Islet of Langerhans (tissue), 1 donor: ENCODE data around the gene LY6G5B.

Experiments
- FAIRE-seq: peaks from one replicate; lab custom pipeline; 2011; peaks lifted over from hg19 to GRCh38; lab: Jason Lieb, UNC

Gene LY6G5B

GRCh38 chr6:31669676-31670075 is at the start of gene LY6G5B:
Gene LY6G5B (plus strand): TSS chr6:31669976. CDS start chr6:31670951, 975 bp downstream.
- no peak for FAIRE-seq

- FAIRE-seq: no peak
Measured at GRCh38 chr6:31620586-31621319, 49.0 kb upstream of the LY6G5B start, which contains the start of gene PRRC2A. Gene PRRC2A (plus strand): TSS chr6:31620715. CDS start chr6:31622790, 2,075 bp downstream.

GRCh38 chr6:31621320-31621939 is 48.3 kb upstream of the LY6G5B start:
- FAIRE-seq: no peak

GRCh38 chr6:31621991-31622390 is 47.8 kb upstream of the LY6G5B start:
- no peak for FAIRE-seq

- no peak for FAIRE-seq
Measured at GRCh38 chr6:31622684-31623091, 47.1 kb upstream of the LY6G5B start.

- FAIRE-seq: no peak
Measured at GRCh38 chr6:31624070-31624469, 45.7 kb upstream of the LY6G5B start.

DNA sequence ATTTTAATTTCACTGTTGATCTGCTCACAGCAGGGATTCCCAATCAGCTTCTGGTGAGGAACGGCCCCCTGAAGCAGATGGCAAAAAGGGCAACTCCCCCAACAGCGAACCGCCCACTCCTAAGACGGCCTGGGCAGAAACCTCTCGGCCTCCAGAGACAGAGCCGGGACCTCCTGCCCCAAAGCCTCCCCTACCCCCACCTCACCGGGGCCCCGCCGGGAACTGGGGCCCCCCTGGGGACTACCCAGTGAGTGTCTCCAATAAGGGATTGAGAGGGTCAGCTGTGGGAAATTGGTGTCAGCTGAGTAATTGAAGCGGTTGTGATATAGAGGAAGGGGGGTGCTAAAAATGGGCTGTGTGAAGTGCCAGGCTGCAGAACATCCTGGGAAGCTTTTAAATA is 42.8 kb upstream of the LY6G5B start:
- no peak for FAIRE-seq

- no peak for FAIRE-seq
Measured at GRCh38 chr6:31627690-31628287, 42.0 kb upstream of the LY6G5B start.

DNA sequence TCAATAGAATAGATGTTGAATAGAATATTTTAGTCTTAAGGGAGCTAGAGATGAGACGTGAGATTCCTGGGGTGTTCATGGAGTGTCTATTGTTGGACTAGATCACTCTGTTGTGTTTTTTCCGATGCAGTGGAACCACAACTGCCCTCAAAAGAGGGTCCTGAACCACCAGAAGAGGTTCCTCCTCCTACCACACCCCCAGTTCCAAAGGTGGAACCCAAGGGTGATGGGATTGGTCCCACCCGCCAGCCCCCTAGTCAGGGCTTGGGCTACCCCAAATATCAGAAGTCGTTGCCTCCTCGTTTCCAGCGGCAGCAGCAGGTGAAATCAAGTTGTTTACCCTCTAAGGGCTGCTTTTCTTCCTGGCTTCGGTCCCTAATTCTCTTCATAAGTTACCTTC is 40.8 kb upstream of the LY6G5B start:
- no peak for FAIRE-seq

- no peak for FAIRE-seq
Measured at GRCh38 chr6:31630177-31630934, 39.4 kb upstream of the LY6G5B start.

DNA sequence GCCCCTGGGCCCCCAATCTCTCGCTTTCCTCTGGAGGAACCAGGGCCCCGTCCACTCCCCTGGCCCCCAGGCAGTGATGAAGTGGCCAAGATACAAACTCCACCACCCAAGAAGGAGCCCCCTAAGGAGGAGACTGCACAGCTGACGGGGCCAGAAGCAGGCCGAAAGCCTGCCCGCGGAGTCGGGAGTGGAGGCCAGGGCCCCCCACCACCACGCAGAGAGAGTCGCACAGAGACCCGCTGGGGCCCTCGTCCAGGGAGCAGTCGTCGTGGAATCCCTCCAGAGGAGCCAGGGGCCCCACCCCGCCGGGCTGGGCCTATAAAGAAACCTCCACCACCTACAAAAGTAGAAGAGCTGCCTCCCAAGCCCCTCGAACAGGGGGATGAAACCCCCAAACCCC is 38.6 kb upstream of the LY6G5B start:
- no peak for FAIRE-seq

DNA sequence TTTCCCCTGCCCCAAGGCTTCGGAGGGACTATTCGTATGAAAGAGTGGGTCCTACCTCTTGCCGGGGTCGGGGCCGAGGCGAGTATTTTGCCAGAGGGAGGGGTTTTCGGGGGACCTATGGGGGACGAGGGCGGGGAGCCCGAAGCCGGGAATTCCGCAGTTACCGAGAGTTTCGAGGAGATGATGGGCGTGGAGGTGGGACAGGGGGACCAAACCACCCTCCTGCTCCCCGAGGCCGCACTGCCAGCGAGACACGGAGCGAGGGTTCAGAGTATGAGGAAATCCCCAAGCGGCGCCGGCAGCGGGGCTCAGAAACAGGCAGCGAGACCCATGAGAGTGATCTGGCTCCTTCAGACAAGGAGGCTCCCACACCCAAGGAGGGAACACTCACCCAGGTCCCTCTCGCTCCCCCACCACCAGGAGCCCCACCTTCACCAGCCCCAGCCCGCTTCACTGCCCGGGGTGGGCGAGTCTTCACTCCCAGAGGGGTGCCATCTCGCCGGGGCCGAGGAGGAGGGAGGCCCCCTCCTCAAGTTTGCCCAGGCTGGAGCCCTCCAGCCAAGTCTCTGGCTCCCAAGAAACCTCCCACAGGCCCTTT is 38.0 kb upstream of the LY6G5B start:
- no peak for FAIRE-seq

DNA sequence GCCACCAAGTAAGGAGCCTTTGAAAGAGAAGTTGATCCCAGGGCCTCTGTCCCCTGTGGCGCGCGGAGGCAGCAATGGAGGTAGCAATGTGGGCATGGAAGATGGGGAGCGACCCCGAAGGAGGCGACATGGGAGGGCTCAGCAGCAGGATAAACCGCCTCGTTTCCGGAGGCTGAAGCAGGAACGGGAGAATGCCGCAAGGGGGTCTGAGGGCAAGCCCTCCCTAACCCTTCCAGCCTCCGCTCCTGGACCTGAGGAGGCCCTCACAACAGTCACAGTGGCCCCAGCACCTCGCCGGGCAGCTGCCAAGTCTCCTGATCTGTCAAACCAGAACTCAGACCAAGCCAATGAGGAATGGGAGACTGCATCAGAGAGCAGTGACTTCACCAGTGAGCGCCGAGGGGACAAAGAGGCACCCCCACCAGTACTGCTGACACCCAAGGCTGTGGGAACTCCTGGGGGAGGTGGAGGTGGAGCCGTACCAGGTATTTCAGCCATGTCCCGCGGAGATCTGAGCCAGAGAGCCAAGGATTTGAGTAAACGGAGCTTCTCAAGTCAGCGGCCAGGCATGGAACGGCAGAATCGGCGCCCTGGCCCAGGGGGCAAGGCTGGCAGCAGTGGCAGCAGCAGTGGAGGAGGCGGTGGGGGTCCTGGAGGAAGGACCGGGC is 37.4 kb upstream of the LY6G5B start:
- no peak for FAIRE-seq

GRCh38 chr6:31633447-31633846 is 36.3 kb upstream of the LY6G5B start:
- no peak for FAIRE-seq

DNA sequence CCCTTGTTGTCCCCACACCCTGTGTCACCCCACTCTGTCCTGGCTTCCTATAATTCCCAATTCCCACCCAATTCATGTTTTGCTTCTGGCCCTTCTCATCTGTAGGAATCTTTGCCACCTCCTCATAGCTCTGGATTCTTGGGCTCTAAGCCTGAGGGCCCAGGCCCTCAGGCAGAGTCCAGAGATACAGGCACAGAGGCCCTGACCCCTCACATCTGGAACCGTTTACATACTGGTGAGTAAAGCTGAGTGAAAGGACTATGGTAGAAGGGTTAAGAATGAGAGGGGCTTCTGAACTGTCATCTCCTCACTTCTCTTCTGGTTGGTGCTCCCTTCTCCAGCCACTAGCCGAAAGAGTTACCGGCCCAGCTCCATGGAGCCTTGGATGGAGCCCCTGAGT is 35.6 kb upstream of the LY6G5B start:
- FAIRE-seq: no peak

DNA sequence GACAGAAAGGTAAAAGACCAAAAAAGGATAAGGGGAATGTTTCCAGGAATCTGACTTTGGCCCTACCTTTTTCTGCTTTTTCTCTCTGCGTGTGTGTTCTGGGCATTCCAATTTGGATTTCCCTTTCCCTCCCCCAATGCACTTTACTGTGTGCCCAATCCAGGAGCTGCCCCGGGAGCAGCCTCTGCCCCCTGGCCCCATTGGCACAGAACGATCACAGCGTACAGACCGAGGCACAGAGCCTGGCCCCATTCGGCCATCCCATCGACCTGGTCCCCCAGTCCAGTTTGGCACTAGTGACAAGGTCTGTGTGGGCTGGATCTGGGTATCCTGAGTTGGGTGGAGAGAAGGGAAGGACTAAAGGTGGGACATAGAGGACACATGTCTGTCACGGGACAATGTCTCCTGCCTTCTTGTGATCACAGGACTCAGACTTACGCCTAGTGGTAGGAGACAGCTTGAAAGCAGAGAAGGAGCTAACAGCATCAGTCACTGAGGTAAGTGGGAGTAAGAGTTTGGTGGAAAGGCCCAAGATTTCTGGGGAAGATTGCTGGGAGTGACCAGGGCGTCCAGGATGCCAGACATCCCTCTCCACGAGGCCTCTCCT is 34.7 kb upstream of the LY6G5B start:
- no peak for FAIRE-seq

DNA sequence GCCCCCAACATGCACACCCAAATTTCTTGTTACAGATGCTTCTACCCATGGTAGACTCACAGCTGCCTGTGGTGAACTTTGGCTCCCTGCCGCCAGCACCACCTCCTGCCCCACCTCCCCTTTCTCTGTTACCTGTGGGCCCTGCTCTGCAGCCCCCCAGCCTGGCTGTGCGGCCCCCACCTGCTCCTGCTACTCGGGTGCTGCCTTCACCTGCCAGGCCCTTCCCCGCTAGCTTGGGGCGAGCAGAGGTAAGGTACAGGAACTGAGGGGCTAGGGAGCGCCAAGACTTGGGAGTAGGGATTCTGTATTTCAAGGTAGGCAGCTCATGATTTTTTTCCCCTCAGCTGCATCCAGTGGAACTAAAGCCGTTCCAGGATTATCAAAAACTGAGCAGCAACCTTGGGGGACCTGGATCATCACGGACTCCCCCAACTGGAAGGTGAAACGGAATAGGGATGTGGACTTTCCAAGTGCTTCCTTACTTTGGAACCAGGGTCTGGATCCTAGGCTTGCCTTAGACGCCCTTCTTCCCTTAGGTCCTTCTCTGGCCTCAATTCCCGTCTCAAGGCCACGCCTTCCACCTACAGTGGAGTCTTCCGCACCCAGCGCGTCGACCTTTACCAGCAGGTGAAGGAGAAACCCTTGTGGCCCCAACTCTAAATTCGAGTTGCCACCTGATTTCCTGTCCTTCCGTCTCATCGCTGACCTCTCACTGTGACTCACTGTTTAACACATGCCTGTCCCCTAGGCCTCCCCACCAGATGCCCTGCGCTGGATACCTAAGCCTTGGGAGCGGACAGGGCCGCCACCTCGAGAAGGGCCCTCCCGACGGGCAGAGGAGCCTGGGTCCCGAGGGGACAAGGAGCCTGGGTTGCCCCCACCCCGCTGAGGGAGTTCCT is 32.8 kb upstream of the LY6G5B start:
- no peak for FAIRE-seq

DNA sequence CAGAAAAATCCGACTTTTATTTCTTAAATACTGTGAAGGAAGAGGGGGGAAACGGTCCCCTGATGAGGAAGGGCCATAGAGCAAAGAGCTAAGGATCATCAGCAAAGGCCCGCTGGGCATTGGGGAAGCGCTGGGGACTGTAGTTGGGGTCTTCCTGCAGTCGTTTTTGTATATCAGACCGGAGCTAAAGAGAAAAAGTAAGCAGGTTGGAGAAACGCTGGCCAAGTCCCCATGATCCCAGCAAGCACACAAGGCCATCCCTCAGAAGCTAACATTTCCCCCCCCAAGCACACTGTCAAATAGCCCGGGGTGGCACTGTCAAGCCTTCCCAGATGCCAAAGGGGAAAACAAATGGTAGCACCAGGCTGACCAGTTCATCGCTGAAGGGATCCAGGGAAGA is 30.7 kb upstream of the LY6G5B start:
- no peak for FAIRE-seq

- FAIRE-seq: no peak
Measured at GRCh38 chr6:31639449-31639861, 30.3 kb upstream of the LY6G5B start.

DNA sequence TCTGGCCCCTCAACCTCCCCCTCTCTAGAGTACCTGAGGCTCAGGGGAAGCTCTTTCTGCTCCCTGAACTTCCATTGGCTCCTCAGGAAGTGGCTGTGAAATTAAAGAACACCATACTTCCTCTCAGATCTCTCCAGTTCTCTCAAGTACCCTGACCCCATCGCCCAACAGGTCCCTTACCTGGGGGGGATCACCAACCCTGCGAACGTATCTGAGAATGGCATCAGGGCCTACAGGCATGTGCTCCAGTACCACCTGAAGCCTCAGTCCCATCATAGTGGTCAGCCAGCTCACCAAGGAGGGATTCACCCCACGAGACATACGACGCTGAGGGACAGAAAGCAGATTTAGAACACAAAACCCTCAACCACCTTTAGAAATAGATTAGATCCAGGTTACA is 29.2 kb upstream of the LY6G5B start:
- no peak for FAIRE-seq
